GM21526 (cell line): Measurements from ENCODE around the gene MTCL1.

Experiments used
- ATAC-seq: cut with Tn5 transposase; IDR thresholded peaks from one replicate; pipeline ENCODE4 v1.9.1; 2021; ENCODE audit warnings: moderate library complexity; ENCODE audit not compliant: unreplicated experiment, low FRiP score

MTCL1 gene

DNA sequence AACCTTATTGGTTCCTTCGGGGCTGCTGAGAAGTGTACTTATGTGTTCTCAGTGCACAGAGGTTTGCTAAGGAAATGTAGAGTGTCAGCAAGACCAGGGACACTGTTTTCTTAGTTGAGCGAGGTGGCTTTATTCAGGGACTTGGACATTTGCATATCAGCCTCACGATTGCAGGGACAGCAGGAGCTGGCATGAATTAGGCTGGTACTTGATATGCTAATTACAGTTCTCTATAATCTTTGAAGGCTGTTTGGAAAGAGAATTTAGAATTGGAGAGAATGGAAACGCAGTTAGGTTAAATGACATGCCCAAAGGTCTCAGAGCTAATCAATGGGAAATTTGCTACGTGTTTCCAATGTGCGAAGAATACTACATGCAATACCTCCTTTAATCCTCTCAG, 18.7 kb upstream of the MTCL1 start:
- no peak for ATAC-seq

DNA sequence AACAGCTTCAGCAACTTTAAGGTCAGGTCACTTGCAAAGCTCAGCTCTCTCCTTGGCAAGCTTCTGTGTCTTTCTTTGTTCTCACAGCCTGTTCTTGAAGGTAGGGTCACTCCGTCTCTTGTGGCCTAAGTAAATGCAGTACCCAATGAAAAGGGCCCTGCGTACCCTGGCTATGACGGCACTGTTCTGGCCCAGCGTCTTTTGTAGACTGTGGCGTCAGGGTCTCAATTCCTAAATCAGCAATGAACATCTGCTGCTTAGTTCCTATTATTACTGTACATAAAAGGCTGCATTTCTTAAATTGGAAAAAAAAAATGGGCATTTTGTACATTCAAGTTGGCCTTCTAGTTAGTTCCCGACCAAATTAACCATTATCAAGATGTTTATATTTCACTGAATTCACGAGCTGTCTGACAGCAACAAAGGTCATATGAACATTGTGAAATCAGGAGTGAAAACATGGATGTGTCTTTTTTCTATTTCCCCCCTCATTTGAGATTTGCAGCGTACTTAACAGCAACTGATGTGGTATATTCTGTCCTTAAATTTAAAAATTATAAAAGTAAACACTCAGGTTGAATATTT, 17.0 kb upstream of the MTCL1 start:
- no peak for ATAC-seq

GRCh38 chr18:8688816-8689215, 16.5 kb upstream of the MTCL1 start:
- ATAC-seq = no peak

DNA sequence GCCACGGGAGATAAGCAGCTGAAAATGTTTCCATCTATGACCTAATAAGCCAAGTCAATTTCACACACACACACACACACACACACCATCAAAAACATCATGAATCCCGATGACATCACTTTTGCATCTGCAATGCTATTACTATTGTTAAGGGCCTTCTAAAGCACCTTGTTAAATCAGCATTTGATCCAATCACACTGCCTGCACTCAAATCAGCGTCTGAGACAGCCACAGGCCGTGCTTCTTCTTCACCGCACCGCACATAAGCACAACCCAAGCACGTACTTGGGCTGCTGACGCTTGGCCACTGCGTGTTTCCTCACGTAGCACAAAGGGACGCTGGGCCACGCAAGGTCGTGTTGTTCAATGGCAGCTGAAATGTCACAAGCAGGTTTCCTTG, 15.8 kb upstream of the MTCL1 start:
- no peak for ATAC-seq

DNA sequence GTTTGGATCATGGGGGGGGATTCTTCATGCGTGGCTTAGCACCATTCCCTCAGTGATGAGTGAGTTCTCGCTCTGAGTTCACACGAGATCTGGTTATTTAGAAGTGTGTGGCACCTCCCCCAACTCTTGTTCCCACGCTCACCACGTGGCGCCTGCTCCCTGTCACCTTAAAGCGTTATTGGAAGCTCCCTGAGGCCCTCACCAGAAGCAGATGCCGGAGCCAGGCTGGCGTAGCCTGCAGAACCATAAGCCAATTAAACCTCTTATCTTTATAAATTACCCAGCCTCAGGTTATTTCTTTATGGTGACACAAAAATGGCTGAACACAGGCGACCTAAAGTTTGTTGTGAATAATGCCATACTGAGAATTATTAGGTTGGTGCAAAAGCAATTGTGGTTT, 10.5 kb upstream of the MTCL1 start:
- ATAC-seq = no peak

DNA sequence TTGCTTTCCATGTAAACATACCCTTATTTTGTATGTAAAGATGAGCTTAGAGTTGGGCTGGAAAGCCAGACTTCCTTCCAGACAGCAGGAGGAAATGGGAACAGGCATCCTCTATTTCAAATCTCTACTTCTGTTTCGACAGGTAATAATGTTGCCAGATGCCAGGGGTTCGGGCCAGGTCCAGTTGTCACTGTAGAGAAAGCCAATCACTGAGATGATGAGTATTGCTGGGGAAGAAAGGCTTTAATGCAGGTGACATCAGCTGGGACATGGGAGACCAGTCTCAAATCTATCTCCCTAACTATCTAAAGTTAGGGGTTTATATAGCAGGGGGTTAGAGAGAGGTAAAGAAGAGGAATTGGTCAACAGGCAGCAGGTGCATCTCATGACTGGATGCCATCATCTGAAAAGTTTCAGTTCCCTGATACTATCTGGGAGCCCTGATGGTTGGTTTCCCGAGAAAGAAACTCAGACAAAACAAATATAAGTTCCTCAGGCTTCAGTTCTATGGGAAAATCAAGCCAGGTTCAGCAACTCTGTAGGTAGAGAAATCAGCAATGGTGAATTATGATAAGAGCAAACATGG, 9.3 kb upstream of the MTCL1 start:
- ATAC-seq = no peak

GRCh38 chr18:8696749-8697211, 8.6 kb upstream of the MTCL1 start:
- peak; percentile 66 for ATAC-seq

DNA sequence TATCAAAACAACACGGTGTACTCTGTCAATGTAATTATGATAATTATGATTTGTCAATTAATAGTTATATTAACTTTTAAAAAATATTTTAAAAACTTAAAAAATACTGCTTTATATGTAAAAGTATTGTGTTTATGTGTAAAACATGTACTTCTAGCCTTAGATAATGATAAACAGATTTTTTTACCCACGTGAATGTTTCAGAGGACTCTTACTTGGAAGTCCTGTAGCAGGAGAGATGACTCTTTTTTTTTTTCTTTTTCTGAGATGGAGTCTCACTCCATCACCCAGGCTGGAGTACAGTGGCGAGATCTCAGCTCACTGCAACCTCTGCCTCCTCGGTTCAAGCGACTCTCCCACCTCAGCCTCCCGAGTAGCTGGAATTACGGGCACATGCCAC, 6.2 kb upstream of the MTCL1 start:
- no peak for ATAC-seq

DNA sequence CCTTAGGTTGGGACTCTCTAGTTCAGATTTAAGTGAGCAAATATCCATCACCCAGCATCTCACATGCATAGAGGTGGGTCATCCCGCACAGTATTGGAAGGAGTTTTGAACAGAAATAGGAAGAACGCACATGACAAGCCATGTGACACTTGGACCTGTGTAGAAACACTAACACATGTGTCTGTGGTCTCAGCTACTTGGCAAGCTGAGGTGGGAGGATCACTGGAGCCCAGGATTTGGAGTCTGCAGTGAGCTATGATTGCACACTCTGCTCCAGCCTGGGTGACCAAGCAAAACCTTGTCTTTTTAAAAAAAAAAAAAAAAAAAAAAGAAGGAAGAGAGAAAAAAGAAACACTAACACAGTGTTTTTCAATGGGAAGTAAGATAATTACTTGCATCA, 5.4 kb upstream of the MTCL1 start:
- no peak for ATAC-seq

DNA sequence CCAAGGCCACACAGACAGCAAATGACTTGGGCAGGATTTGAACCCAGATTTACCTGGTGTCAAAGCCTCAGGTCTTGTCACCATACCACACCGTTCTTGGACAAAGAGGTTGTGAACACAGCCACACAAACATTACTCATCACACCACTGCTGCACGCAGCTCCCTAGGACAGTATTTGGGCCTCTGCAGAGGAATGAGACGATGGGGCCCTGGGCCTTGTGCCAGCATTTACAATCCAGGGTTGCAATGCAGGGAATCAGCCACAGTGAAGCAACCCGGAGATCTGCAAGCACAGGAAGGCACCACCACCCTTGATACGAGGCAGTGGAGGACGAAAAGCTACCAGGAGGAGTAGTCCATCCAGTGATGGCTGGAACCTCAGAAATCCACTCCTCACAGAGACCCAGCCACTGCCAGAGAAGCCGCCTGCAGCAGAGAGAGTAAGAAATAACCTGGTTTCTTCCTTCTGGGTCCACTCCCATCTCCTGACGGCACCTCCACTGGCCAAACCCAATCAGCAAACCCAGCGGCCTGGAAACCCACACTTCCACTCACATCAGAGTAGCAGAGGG, 3.7 kb upstream of the MTCL1 start:
- ATAC-seq = no peak

- ATAC-seq = no peak
Measured at GRCh38 chr18:8702668-8703067, 2.7 kb upstream of the MTCL1 start.

DNA sequence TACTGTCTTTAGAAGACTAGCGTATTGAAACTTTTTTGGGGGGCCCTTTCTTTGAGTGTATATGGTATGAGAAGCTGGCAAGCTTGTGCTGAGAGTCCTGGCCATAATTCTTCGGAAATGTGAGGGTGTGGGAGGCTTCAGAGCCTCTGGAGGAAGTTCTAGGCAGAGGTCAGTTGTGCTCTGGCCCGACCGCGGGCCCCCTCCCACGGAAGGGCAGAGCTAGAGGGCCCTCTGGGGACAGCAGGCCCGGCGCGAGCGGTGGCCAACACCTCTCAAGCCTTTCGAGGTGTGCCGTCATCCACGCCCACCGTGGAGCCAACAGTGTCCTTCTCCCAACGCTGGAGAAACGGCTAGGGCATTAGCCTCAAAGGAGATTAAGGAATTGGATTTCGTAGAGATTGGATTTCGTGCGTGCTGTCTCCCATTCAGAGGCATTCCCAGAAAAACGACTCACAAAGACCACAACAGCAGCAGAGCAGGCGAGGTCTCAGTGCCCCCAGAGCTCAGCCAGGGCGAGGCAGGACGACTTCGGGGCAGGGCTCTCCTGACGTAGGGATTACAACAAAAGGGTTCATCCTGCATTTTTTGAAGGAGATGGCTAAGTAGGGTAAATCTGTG, 2.2 kb upstream of the MTCL1 start:
- no peak for ATAC-seq

GRCh38 chr18:8703781-8704301, 1.5 kb upstream of the MTCL1 start:
- no peak for ATAC-seq

GRCh38 chr18:8704361-8705237, 757 bp upstream of the MTCL1 start:
- peak; percentile 74 for ATAC-seq

DNA sequence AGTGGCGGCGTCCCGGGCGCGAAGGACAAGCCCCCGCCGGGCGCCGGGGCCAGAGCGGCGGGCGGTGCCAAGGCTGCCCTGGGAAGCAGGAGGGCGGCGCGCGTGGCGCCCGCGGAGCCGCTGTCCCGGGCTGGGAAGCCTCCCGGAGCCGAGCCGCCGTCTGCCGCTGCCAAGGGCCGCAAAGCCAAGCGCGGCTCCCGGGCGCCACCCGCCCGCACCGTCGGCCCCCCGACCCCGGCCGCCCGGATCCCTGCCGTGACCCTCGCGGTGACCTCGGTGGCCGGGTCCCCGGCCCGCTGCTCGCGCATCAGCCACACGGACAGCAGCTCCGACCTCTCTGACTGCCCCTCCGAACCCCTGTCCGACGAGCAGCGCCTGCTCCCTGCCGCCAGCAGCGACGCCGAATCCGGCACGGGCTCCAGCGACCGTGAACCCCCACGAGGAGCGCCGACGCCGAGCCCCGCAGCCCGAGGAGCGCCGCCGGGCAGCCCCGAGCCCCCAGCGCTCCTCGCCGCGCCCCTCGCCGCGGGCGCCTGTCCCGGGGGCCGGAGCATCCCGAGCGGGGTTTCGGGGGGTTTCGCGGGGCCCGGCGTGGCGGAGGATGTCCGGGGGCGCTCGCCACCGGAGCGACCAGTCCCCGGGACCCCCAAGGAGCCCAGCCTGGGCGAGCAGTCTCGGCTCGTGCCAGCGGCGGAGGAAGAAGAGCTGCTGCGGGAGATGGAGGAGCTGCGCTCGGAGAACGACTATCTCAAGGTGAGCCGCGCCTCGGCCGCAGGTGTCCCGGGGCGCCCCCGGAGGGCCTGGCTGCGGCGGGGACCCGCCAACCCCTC, 820 bp downstream of the MTCL1 start:
- ATAC-seq = peak; percentile 3

DNA sequence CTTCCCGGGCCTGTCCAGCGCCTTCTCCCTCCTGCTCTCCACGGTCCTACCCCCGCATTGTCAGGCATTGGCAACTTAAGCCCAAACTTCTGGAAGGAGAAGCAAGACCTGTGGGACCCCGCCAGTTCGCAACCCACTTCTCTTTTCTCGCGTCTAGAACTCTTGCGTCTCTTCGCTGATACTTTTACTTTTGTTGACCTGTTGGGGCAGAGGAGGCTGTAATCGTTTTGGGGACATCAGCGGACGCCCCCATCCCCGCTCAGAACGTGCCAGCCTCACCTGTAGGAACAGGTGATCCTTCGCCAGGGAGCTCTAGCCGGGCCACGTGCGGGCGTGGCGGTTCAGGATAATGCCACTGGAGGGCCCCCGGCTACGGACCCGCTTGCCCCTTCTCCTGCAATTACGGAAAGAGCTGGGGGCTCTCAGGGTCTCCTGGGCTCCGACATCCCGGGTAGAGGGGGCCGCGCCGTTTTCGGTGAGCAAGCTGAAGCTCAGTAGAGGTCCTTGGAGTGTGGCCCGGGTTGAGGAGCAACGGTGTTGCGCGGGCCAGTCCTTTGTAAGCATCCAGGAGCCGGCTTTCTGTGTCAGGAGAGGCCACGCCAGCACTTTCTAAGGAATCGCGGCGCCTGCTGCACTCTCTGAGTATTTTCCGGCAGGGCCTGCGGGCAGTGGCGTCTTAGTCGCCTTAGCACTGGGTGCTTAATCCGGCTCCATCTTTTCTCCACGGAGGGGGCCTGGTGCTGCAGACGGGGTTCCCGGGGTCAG, 1.6 kb downstream of the MTCL1 start:
- no peak for ATAC-seq

DNA sequence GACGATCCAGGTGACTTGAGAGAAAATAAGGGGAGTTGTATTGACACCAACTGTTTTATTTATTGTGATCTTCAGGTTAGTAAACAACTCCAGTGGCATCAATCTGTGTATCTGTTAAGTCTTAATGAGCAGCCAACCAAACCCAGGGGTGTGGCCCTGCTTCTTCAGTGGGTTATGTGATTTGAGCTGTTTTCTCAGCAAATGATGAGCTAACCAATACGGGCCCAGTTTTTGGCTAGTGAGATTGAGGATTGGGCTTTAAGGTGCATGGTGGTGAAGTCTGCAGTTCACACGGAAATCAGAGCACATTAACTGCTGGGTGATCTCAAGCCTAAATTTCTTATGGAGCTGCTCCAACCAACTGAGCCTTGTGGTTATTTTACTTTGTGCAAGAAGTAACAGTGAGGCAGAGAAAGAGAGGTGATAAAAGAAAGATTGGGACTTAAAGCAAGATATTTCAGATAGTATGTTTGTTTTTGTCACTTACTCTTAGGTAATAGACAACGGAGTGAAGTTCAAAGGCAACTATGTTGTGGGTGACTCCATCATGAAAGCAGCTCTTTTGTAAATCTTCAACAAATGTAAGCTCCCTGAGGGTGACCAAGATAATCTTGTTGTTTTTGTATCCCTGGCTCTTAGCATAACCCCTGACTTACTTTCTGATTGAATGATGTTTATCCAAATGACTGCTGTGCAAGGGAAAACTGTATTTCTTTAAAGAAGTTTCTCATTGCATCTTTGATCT, 2.4 kb downstream of the MTCL1 start:
- ATAC-seq = no peak

DNA sequence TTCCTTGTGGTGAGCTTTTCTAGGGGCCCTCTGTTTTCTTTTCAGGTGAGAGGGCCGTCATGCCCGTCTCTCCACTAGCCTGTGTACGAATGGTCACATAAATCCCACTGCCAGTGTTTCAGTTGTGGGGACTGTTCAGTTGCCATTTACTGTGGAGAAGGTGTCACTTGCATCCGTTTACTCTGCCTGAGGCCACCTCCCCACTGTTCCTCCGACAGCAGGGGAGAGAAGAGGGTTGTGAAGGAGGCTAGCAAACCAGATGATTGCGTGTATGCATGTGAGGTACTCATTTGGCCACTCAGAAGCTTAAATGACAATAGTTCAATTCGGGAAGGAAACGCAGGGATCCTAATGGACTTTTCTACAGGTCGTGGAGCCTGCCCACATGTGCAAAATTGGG, 3.3 kb downstream of the MTCL1 start:
- no peak for ATAC-seq
